Germinal center (tissue), 1 donor: ENCODE data around the gene LRP1.

Experiments
- DNase-seq: peaks from one replicate; pipeline ENCODE4 v3.0.0; 2012; ENCODE audit warnings: mixed read lengths, low spot score

The LRP1 gene

DNA sequence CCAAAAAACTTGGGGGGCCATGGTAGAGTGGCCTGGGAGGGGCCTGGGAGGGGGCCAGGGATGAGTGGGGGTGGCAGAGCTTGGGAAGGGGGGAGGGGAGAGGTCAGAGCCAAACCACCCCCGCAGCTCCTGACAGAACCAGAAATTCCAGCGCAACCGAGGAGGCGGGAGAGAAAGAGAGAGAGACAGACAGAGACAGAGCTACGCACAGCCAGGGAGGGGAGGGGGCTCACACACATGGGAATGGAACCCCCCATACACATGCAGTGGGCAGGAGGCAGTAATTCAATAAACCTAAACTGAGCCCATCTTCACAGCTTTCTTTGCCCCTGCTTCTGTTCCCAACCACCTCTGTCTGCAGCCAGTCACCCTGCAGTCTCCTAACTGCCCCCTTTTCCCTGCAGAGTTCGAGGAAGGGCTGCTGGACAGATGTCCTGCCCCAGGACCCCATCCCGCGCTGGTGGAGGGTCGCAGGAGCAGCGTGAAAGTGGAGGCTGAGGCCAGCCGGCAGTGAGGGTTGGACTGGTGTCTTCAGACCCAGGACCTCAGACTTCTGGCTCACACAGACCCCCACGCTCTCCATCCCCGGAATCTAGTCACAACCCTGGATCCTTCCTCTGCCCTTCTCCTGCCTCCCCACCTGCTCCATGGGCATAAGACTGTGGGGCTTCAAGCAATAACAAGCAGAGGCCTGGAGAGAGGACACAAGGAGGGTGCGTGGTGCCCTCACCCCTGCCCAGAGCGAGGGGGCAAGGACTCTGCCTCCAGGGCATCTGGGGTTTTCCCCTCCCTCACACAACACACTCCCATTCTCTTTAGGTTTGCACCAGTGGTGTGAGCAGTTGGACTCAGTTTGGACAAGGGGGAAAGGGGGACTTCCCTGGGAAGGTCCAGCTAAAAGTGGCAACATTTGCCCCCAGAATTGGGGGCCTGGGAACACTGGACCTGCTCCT, 33.8 kb upstream of the LRP1 start:
- DNase-seq: no peak

DNA sequence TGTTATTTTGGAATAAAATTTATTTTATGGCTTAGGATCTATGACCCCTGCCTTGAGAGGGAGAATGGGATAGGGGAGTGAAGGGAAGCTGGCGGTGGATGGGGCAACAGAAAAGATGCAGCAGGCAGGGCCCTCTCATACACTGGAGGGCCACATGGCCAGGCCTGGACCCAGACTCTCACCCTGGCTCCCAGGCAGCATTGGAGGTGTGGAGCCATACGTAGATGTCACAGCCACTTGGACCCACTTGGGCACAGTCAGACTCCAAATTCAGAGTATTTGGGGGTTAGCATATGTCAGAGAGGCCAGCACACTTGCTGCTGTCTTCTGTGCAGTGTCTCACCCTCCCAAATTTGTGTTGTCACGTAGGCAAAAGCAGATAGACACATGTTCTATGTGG, 32.8 kb upstream of the LRP1 start:
- peak; percentile 3 for DNase-seq

DNA sequence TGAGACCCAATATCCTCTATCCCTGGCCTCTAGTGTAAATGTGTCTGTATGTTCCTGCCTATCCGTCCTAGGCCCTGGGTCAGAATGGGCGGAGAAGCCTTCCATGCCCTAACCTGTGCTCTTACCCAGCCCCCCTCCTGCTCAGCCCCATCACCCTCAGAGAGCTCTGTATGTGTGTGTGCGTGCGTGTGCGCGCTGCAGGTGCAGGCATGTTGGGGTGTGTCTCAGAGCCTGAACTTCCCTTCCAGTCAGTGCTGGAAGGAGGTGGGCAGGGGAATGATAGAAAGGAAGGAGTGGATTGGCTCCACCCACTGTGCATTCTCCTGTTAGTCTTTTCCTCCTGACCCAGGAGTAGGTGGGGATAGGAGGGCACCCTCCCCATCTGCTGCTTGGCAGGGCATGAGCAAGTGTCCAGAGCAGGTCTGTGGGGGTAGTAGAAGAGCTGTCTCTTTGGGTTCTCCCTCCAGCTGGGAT, 32.1 kb upstream of the LRP1 start:
- DNase-seq: no peak

DNA sequence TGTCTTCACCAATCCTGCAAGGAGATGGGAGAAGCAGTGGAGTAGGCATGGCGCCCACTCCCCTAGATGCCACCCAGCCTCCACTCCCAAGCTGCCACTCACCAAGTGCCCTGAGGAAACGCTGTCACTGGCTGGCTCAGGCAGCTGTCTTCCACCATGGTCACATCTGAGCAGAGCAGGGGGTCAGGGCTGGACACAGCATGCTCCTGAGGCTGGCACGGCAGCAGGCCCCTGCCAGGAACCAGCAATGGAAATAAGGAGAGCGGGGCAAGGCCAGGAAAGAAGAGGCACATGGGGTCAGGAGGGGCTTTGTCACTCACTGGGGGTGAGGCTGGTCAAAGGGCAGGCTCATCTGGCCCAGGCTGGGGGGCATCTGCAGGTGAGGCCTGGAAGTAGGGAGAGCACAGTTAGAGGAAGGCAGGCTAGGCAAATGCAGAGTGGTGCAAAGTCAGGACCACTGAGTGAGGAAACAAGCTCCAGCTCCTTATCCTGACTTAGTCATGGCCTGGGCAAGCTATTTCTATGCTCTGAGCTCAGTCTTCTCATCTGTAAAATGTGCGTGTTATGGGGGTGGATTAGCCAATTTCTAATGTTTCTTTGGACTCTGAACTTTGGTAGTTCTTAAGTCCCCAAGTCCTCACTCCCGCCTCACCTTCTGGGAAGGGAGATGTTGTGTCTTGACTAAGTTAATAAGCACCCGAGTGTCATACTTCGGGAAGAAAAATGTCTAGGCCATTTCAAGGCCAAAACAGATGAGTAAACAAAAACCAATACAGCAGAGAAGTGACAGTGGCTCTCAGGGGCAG, 31.3 kb upstream of the LRP1 start:
- DNase-seq: peak; percentile 0

DNA sequence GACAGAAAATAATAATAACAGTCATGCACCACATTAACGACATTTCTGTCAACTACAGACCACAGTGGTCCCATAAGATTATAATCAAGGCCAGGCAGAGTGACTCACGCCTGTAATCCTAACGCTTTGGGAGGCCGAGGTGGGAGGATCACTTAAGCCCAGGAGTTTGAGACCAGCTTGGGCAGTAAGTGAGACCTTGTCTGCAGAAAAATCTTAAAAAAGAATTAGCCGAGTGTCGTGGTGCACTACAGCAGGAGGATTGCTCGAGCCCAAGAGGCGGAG, 30.8 kb upstream of the LRP1 start:
- no peak for DNase-seq

DNA sequence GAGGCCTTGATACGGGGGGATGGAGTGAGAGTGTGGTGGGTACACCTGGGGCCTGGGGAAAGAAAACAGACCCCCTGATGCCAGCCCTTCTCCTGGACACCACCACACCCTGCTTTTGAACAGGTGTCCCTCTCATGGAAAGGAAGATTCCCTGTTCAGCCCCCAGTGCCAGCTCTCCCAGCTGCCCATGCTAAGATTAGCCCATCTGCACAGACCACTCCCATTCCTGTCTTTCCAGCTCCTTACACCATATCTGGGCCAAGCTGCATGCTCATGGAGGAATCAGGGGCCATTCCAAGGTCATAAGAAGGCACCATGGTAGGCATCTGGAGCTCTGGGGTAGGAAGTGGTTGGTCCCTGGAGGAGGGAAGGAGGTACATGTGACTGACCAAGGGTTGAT, 29.7 kb upstream of the LRP1 start:
- peak; percentile 0 for DNase-seq

DNA sequence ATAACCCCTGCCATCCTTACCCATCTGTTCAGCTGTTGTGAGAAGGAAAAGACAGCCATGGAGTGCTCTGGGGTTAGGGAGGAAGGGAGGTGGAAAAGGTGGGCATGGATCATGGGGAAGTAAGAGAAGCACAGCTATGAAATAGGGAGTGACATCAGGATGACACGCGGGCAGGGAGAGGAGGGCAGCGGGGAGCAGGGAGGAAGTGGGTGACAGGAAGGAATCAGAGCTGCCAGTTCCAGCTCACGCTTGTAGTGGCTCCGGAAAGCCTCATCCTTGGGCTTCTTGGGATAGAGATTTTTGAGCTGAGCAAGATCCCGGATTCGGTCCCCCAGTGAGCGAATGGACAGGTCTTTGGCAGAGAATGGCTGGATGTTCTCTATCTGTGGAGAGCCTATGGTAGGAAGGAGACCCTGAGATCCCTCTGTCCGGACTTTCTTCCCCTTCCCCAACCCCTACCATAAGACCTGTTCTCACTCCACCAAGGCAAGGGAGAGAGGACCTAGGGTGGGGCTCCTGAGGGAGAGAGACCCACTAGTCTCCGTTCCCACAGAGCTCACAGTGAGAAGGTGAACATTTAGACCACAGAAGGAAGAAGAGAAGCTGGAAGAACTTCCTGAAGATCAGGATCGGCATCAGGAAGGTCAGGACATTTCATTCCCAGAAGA, 29.1 kb upstream of the LRP1 start:
- peak; percentile 1 for DNase-seq

DNA sequence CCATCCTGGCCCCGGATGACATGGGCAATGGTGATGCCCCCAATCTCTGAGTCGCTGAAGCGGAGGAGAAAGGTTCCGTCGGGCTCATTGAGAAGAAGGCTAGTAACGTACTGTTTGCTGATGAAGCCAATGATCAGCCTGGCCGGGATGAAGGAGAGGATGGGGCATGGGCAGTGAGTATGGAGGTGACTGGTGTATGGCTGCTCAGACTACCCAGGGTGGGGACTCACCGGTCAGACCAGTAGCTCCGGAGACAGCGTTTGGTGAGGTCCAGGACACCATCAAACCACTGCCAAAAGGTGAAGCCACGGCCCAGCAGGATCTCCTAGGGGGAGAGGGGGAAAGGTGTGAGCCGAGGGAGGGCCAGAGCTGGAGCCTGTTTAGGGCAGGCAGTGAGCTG, 28.5 kb upstream of the LRP1 start:
- DNase-seq: peak; percentile 0

DNA sequence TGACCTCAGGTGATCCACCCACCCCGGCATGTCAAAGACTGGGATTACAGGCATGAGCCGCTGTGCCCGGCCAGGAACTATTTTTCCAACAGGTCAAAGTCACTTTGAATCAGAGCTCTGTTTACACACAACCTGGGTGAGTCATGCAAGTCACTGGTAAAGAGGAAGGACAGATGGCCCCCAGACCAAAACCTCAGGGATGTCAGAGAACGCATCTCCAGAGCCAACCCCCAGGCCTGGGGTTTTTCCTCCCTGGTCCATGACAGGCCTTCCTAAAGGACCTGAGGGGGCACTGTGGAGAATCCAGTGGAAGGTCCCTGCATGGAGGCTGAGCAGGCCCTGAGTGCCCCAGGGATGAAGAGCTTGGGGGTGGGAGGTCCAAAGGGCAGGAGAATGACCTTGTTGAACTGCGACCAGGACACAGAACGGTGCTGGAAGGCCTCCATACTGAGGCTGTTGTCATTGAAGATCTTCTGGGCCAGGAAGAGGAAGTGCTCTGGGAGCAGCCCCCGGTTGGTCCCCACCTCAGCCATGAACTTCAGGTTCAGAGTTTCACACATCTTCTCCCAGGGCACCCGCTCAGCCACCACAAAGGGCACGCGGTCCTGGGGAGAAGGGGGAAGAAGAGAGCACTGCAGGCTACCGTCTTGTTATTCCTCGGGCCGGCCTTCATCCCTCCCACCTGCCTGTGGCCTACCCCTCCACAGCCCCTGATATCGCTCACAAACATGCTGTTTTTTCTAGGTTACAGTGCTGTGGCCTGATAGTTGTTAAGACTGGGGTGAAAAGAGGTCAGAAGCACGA, 26.2 kb upstream of the LRP1 start:
- DNase-seq: no peak

DNA sequence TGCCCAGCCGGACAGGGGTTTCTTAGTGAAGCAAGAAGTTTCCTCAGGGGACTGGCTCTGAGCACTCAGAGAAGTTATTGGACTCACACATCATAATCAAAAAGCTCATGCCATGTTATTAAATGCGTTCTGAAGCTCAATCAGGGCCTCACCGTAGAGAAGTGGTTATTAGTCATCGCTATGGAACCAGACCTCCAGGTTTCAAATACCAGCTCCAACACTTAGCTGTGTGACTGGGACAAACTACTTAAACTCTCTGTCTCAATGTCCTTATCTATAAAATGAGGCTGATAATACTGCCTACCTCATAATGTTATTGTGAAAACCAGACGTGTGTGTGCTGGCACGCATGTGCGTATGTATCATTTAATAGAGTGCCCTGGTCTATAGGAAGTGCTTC, 24.4 kb upstream of the LRP1 start:
- no peak for DNase-seq

DNA sequence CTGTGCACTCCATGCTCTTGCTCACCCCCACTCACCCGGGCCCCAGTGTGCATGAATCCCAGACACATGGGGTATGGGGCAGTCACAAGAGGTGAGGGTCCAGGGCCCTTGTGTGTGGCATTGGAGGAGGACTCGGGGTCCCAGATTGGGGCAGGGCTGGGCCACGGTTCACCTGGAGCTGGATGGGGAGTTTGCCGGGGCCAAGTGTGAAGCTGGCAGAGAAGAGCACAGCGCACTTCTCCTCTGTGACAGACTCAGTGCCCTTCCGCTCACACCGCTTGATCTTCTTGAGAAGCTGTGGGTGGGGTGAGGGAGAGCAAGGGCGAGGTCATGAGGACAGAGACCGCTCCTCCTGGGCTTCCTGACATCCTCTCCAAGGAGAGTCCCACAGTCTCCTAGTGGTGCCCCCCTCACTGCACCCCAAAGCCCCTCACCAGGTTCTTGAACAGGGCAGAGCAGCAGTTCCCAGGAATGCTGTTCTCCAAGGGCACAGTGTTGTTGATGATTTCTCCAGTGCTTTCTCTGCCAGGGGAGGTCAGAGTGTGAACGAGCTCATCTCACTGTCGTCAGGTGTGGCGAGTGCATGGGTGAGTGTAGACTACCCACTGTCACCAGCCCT, 23.9 kb upstream of the LRP1 start:
- DNase-seq: no peak

DNA sequence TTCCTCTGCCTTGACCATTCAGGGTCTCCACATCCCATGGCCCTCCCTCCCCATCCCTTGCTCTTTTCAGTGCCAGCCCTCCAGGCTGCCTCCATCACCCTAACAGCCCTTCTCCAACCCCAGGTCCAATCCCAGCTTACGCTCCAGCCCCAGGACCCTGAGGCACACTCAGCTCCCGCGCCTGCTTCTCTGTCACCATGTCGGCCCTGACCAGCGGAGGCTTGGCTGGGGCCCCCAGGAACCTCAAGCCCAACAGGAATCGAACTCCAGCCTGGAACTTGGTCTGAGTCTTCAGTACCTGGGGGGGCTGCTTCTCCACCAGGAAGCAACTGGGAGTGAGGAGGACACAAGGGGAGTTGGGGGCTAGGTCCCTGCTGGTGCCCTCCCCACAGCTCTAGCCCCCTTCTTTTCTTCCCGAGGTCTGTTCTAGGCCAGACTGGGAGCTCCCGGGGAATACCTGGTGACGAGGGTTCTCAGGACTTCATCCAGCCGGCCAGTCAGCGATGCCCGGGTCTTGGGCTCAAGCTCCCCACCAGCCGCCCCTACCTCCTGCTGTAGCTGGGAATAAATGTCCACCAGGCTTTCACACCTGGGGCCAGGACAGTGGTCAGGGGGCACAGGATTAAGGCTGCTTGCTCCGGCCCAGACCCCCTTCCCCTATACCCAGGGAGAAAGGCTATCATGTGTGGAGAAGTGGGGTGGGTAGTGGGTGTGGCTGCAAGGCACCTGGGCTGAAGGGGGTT, 23.1 kb upstream of the LRP1 start:
- DNase-seq: no peak

DNA sequence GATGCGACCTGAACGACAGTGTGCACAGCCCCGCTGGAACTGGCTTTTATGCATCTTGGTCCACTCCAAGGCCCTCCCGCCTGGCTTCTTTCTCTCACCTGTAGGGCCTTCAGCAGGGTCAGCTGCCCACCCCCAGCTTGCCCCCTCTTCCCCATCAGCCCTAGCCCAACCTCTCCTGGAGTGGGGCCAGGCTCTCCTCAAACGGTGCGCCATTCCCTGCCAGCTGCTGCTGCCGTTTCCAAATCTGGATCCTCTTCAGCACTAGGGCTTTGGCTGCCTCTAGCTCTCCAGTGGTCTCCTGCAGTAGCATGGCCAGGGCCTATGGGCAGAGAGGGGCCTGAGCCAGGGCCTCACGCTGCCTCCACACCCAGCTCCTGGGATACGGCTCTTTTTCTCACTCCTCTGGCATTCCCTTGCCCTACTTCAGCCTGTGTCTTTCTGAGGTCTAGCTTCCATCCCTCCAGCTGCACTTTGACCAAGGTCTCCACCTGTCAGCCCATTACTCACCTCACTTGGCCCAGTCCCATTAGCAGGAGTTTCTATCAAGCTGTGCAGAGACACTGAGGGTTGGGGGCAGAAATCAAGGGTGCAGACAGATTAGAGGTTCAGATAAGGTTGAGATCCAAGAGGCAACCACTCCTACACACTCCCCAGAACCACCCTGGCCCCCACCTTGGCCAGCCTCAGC, 22.1 kb upstream of the LRP1 start:
- DNase-seq: no peak

DNA sequence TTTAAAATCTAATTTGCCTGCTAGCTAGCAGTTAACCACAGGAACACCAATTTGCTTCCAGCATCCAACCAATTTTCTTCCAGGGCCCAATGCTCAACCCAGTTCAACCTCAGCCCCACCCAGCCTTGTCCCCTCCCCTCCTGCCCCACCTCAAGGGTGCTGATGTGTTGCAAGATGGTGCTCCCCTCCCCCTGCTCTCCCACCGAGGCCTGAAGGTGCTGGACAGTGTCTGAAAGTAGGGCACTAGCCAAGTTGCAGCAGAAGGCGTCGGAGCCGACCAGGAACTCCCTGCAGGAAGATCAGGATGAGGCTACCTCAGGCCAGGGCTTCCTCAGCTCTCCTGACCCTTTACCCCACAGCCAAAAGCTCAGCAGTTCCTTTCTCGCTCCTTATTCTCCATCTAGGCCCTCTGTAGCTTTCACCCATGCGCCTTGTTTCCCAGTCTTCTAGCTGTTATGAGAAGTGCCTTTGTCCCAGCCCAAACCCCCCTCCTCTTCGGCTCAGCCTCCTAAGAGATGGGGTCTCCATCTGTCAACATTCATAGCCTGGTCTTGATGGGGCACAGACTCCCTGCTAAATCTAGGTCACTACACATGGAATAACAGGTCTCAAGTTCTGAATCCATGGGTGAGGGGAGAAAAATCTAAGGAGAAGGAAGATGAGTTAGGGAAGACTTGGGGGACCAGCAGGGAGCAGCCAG, 20.7 kb upstream of the LRP1 start:
- no peak for DNase-seq

DNA sequence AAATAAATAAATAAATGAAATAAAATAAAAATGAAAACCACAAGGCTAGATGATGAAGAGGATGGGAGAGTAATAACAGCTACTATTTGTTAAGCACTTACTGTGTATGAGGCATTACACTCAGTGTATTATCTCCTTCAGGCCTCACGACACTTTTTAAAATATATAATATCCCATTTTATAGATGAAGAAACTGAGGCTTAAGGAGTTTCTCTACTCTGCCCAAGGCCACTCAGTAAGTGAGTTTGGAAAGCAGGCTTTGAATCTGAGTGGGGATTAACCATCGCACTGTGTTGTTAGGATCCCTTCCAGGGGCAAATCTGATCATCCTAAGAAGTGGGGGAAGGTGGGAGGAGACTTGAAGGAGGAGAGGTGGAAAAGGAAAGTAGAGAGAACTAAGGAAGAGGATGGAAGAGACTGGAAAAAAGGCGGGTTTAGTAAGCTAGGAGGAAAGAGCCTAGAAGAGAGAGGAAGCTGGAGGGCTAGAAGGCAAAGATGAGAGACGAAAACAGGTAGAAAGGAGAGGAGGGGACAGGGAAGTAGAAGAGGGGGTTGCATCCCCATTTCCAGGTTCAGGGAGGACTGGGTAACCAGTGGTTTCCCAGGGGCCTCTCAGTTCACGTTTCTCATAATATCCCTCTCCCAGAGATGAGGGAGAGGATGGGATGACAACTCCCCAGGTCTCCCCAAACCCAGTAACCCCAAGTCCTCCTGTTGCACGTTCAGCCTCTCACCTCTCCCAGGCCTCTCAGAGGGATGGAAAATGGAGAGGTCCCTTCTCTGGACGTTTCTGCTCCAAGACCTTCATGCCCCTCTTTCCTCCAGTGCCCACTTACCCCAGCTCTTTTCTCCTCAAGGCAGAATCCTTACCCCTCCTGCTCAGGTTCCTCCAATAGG, 18.8 kb upstream of the LRP1 start:
- no peak for DNase-seq

DNA sequence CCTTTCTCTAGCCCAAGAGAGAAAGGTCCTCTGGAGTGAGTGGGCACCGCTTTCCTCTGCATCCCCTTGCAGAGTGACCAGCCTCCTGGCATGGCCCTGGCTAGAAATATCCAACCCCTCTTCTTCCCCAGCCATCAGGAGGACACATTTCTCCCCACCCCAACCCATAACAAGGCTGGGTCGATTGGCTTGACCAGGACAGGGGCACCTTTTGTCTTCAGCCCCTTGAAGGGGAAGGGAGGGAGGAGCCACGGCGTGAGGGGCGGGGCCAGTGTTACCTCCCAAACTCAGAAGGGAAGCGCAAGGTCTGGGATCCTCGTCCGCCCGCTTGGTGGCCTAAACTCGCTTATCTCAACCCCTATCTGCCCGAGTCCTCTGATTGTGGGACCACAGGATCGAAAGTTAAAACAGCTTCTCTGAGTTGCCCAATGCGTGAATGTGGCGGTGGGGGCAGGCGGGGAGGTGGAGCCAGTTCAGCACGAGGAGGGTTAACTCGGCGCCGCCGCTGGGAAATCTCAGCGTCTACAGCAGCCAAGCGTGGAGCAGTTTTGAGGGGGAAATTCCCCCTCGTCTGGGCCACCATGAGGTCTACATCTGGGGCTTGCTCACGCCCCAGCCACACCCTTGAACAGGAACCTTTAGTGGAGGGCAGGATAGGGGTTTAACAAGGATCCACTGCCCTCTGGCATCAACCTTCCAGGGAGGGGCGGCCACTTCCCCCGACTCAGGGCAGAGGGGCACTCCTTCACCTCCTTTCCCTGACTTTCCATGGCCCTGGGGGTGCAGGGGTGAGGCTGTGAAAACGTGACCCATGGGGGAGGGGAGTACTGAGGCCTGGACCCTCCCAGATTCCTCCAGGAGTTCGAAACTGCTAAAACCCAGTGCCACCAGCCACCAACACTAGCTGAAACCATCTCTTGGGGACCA, 17.9 kb upstream of the LRP1 start:
- DNase-seq: peak; percentile 68

DNA sequence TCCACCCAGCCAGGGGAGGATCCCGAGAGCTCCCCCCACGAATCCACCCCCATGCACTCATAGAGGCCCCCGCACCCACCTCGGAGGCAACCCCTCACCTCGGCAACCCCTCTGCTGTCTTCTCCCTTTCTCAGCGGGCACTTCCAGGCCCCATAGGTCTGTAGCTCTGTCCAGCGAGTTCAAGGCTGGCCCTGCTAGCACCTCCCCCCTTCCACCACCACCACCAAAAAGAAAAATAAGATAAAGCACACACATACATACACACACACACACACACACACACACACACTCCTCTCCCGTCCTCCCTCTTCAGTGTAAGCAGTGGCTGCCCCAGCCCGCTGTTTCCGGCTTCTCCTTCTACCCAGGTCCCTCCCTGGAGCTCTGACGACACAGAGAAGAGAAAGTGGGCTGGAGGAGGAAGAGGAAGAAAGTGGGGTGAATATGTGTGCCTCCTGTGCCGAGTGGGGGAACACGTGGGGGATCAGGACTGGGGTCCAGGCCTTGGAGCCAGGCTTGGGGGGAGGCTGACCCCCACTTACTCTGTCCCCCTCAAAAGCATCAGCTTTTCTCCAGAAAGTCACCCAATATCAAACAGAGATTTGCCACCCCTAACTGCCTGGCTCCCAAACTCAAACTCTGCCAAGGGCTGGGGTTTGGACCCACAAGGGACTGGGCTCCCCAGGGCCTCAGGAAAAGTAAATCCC, 17.1 kb upstream of the LRP1 start, which contains the start of gene STAT6:
TSS of gene STAT6 (minus strand) at position 332 of the 704 bp plus-strand sequence. CDS start 3,084 bp downstream, outside the sequence.
- peak; percentile 85 for DNase-seq
